KG1 (cell line): ENCODE results near the gene ATG10.
"Not testable (repeated sequence)": the region's sequence is repeated elsewhere in the genome, so short reads cannot be mapped to it uniquely, and the experiment has no call there.

Experiments used
- DNase-seq: peaks from one replicate; lab custom pipeline; 2025; lab: John Stamatoyannopoulos, UW

The ATG10 gene

DNA sequence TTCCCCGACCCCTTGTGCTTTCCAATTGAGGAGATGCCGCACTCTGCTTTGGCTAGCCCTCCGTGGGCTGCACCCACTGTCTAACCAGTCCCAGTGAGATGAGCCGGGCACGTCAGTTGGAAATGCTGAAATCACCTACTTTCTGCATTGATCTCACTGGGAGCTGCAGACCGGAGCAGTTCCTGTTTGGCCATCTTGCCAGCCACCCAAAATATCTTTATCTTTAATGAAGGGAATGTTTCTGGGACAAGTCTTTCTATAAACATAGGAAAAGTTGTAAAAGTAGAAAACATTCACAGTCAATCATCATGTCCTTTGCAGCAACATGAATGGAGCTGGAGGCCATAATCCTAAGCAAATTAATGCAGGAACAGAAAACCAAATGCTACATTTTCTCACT is 158.8 kb downstream of the ATG10 start:
- DNase-seq, result no peak

DNA sequence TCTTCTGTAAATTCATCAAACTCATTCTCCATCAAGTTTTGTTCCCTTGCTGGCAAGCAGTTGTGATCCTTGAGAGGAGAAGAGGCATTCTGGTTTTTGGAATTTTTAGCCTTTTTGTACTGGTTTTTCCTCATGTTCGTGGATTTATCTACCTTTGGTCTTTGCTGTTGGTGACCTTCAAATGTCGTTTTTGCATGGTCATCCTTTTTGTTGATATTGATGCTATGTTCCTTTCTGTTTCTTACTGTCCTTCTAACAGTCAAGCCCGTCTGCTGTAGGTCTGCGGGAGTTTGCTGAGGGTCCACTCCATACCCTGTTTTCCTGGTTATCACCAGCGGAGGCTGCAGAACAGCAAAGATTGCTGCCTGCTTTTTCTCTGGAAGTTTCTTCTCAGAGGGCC is 165.4 kb downstream of the ATG10 start:
- no peak for DNase-seq

DNA sequence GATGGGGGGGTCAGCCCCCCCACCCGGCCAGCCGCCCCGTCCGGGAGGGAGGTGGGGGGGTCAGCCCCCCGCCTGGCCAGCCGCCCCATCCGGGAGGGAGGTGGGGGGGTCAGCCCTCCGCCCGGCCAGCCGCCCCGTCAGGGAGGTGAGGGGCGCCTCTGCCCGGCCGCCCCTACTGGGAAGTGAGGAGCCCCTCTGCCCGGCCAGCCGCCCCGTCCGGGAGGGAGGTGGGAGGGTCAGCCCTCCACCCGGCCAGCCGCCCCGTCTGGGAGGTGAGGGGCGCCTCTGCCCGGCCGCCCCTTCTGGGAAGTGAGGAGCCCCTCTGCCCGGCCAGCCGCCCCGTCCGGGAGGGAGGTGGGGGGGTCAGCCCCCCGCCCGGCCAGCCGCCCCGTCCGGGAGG is 168.0 kb downstream of the ATG10 start:
- DNase-seq, result not testable (repeated sequence)

DNA sequence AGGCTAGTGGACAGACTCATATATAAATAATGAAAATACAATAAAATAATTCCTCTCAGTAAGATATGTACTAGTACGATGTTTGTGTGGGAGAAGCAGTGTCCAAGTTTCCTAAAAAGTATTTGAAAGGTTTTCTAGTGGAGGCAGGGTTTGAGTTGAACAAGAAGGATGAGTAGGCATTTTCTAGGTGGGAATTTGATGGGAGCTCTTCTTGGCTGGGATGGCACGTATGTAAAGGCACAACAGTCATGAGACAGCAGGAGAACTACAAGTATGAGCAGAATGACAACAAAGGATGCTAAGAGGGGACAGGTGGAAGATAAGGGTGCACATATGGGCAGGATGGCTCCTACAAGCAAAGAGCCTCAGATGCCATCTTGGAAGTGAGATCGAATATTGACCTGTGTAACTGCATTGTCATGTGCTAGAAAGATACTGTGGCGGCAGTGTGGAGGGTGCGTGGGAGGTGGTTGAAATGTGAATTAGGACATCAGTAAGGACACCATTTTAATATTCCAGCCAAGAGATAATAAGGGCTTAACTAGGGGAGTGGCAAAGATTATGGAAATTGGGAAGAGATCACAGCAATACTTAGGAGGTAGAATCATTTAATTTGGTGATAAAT is 170.5 kb downstream of the ATG10 start:
- DNase-seq, result no peak

DNA sequence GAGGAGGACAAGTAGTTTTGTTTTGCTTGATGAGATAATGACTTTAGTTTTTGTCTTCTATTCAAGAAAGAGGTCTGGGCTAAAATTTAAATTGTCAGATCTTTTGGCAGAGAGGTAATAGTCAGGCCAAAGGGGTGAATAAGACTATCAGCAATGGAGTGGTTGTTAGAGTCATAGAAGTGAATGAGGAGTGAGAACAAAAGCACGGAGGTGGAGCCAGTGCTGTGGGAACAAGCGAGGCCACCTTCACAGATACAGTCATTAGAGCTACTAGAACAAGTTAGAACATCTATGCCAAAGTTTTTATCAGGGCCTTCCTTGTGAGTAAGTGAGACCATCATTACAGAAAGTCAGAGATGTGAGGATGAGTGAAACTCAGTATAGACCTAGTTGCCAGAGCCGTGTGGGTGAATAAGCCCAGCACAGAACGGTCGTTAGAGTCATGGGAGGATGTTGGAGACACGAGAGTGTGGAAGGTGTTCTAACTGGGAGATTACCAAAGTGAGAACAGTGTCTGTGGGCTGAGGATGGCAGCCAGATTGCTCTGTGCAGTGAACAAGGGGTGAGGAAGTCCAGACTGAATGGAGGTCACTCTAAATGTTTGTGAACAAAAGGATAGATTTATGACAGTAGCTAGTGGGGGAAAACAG is 171.2 kb downstream of the ATG10 start:
- DNase-seq, result no peak

DNA sequence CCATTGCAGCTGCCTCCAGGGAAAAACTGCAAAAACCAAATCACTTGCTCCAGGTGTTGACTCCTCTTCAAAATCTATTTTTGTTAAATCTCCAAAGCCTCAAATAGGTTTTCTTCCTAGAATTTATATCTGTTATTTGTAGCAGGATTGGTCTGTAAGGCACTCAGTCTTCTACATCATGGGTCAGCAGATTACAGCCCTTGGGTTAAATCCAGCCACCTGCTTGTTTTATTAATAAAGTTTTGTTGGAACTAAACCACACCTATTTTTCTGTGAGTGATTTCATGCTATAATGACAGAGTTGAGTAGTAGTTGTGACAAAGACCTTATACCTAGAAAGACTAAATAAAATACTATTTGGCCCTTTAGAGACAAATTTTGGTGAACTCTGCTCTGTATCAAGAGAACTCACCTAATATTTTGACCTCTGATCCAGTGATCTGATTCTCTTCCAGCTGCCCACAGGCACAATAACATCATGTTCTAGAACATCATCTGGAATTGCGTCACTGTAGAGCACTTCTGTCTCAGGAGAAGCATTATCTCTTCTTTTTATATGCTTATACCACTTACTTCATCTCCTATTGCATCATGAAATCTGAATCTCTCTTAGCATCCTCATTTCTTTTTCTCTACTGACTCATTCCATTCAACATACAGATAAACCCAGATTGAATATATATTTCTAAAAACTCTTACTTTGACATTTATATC is 176.2 kb downstream of the ATG10 start:
- no peak for DNase-seq

DNA sequence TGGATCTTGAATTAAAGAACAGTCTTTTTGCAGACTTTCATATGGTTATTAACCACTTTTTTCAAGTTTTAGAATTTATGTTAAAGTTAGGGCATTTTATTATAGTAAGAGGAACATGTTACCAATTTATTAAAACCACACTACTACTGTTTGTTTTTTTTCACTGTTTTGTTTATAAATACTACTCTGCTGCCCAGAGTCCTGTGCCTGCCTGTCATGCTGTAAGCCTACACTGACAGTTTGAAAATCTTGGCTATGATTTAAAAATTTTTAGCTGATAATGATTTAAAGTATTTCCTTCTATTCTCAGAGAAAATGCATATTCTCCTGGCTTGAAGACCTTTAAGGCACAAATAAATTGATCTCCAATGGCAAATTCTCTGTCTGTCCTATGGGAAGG is 177.6 kb downstream of the ATG10 start:
- DNase-seq, result no peak

DNA sequence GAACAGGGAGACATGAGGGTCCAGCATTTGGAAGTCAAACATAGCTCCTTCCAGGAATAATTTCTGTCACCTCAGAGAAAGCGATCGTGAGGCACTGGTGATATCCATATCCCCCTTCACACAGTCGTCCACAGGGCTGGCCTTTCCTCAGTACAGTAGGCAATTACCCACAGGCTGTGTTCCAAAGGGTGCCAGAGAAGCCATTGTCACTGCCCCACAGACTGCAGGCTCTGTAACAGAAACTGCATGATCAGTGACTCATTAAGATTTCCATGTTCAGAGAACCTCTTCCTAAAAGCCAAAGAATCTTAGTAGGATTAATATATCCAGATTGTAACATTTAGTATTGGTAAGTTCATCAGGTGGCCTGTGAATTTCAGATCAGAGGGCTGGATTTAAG is 178.7 kb downstream of the ATG10 start:
- DNase-seq, result no peak

DNA sequence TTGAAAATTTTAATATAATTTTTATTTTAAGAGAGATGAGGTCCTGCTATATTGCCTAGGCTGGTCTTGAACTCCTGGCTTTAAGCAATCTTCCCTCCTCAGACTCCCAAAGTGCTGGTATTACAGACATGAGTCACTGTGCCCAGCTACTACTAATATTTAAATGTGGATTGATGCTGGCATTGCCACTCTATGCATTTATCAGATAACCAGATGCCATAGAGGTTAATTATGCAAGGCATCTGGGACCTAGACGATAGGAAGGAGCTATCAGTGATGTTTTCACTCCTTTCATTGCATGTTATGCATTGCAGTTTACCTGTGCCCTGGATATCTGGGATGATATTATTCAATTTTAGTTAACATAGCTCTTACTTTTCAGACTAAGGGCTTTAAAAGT is 179.4 kb downstream of the ATG10 start:
- DNase-seq, result no peak

DNA sequence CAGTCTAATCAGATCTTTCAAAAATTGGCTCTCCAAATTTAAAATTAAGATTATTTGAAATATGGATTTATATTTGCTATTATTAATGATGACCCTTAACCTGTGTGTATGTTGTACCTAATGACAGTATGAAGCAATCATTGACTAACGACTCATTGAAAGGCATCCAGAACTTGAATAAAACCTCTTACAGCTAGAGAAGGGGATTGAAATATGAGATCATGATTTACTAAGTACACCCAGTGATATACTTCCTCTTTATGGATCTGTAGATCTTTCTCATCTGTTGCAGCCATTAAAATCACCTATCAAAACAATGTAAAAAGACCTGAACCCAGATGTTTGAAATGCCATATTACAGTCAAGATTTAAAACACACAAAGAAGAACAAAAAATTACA is 179.8 kb downstream of the ATG10 start:
- no peak for DNase-seq

DNA sequence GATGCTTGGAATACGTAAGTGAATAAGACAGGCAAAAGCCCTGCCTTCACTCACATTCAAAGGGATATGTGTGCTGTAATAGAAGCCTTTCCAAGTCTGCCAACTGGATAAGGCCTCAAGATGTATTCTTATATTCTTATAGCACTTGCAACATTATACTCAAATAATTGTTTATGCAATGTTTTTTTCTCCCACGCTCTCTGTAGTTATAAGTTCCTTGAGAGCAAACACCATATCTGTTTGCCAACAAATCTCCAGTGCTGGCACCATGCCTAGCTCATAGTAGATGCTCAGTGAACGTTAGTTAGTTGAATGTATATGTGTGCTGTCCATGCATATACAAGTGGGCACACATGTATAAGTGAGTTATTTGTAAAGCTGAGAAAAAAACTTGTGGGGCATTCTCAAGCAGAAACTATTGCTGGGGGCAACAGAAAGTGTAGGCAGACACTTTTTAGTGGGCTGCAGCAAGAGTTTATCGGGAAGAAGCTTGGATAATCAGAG is 181.2 kb downstream of the ATG10 start:
- DNase-seq, result no peak

DNA sequence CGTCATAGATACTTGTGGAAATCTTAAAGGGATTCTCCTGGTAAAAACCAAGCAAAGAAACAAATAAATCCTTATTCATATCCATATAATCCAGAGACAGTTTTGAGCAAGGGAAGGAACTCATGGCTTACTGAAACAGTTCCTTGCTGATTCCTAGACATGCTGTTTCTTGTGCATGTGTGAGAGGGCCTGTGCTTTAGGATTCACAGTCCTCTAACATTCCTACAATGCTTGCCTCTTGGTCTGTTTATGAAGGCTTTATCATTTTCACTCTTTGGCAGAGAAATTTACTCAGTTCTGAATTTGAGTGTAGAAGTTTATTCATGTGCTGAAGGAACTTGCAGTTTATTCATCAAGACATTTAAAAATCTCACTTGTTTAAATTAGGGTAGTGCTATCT is 183.0 kb downstream of the ATG10 start:
- no peak for DNase-seq

DNA sequence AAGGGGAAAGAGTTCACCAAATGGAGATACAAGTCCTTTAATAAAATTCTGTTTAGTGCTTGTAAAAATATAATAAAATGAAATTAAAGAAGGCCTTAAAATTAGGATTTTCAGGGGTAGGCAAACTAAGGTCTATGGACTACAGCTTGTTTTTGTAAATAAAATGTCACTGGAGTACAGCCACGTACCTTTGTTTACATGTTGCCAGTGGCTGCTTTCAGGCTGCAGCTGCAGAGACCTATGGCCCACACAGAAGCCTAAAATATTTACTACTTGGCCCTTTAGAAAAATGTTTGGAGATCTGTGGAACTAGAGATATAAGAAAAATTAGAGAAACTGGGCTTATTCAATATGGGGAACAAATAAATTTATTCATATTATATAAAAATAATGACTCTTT is 183.5 kb downstream of the ATG10 start:
- no peak for DNase-seq

DNA sequence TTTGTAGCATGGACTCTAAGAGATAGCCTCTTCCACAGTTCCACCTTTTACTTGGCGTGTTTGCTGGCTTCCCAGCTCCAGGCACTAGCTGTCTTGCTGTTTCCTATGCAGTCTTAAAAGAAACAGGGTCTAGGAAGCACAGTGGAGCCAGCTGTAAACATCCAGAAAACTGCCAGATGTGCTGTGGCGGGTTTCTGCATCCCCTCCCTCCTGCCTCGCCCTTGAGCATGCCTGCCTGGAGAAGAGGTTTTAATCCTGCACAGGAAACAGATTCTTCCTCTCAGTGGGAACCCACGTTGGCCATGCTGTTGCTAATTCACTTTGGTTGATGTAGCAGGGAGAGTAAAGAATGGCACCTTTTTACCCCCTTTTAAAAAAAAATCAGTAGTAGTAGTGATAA is 185.1 kb downstream of the ATG10 start:
- DNase-seq, result no peak

DNA sequence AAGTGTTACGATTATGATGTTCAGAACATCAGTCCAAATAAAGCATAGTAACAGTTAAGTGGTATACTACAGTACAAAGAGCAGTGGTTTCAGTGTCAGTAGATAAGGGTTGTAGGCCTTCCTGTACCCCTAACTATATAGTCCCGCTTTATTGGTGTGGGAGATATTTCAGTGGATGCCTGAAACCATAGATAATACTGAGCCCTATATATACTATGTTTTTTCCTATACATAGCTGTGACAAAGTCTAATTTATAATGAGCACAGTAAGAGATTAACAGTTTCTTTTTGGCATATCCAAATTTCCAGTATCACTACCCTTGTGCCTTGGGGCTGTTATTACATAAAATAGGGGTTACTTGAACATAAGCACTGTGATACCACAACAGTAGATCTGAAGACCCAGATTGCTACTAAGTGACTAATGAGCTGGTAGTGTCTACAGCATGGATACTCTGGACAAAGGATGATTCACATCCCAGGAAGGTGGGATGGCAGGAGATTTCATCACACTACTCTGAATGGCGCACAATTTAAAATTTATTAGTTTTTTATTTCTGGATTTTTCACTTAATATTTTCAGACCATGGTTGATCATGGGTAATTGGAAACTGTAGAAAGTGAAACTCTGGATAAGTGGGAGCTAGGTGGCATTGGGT is 187.1 kb downstream of the ATG10 start:
- DNase-seq, result no peak

DNA sequence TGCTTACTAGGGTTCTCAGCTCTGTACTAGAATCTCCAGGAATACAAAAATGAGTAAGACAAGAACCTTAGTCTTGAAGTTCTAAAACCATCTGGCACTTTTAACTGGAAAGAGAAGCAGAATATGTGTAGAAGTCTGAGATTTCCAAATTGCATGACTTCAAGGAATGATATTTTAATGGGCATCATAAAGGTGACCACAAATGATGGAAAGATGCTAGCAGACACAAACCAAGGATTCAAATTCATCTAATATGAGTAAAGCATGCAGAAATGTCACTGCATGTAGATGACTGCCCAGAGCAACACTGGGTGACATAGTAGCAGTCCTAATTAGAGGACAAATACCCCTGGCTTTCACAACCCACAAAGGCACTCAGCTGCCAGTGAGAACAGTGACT is 189.1 kb downstream of the ATG10 start:
- no peak for DNase-seq

DNA sequence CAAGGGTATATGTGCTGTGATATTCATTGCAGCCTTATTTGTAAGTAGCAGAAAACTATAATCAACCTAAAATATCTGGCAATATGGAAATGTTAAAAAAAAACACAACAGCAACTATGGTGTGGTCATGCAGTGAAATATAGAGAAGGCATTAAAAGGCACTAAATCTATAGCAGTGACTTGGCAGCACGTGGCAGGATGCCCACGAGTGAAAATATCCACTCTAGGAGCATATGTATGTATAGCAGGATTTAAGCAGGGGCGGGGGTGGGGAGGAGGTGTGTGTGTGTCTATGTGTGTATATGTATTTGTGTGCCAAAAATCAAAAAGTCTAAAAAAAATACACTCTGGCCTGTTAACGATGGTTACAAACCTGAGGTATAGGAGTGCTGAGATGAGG is 190.8 kb downstream of the ATG10 start:
- no peak for DNase-seq

DNA sequence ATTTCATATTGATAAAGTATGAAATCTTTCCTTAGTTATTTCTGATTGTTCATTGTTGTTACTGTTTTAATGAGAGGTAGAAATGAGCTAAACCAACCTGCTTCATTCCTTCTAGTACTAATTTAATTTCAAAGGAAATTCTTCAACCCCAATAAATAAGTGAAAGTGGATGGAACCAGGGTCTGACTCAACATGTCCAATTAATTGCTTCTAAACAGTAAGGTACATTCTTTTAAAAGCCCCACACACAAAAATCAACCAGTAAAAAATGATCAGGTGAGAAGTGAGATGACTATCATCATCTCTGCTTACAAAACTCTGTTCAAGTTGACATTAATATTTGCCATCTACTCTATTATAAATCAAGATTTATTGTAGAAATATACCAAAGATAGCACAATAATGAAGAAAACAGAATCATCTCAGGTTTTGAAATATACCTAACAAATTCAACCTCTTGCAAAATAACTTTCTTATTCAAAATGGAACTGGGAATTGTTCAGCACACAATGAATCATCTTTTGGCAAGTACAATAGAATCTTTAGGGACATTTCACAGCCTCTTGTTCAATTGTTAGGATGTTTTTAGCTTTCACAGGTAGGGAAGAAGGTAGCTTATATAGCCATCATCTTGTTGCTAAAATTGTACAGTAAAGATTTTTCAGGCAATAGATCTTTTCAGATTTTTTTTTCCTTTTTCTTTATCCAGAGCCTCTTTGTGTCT is 191.8 kb downstream of the ATG10 start:
- no peak for DNase-seq

DNA sequence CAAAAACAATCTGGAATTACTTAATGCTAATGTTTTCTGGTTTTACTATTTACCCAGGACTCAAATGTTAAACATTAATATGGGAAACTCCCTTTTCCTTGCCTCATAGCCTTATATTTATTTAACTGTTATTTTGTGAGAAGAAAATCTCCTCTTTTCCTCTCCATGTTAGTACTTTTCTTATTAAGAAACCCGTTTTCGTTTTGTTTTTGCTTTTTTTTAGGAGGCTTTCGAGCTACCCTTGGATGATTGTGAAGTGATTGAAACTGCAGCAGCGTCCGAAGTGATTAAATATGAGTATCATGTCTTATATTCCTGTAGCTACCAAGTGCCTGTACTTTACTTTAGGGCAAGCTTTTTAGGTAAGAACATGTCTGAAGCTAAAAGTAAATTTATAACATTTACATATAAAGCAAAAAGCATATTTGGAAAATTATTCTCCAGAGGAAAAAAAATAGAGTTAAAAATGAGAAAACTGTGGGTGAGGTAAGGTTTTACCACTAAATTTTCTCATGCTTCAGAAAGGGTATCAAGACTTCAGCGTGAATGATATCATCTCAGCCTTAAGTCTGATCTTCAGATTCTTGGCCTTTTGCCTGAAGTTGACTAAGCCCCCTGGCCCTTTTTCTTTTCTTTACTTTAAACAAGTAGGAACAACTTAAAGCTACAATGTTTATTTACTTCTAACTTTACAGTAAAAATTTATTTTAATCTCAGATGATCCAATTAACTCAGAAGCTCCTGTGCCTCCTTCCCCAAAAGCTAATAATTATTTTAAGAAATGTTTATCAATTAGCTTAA is 192.6 kb downstream of the ATG10 start:
- DNase-seq, result no peak

DNA sequence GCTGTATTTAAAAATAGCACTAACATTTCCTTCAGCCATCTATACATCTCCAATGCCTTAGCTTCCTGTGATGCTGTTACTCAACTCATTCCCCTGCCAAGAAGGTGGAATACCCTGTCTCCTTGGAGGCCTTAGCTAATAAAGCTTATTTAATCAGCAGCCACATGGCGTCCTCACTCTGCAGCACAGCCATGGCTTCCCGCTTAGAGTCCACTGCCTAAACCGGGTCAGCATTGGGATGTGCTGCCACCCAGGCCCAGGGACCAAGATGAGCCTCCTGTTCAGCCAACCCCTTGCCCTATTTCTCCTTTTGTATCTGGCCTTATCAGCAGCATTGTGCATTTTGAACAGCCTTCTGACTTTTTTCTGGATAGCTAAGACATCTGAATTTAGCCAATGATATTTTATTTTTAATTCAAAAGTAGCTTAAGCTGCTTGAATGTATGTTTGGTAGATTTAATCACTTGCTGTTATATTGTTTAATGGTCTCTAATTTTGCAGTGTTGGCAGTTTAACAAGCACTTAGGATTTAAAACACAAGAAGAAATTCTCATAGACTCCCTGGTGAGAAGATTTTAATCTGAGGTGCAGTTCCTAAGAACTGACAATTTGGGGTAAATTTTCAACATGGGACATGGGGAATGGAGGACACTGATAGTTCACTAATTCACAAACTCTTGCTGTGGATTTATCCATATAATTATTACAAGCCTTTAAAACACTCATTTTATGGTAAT is 193.3 kb downstream of the ATG10 start:
- DNase-seq, result no peak
